ENCODE data around the gene OSGIN1.

The OSGIN1 gene

GRCh38 chr16:83978401-83978904, 25.4 kb downstream of the OSGIN1 start:
- TF ChIP-seq CTCF (IDR thresholded peaks at IDR 0.05; ENCODE audit: low read depth, low read length) (no peak), EZH2phosphoT487 (IDR thresholded peaks at IDR 0.05; ENCODE audit: low read depth) (no peak)
- Histone ChIP-seq H2AFZ (ENCODE audit: low read depth, low read length) (no peak overlapping the region), H3K9ac (ENCODE audit: low read length) (no peak overlapping the region), H3K27me3 (ENCODE audit: low read depth, low read length) (no peaks in the 10 kb centered on the region), H3K4me1 (ENCODE audit: low read length) (no peaks in the 10 kb centered on the region), H3K4me3 (ENCODE audit: low read length) (no peak overlapping the region), H3K4me2 (ENCODE audit: low read length) (no peak overlapping the region), H3K27ac (ENCODE audit: low read length) (no peak overlapping the region), H3K9me3 (ENCODE audit: insufficient read depth, low read length) (no peaks in the 10 kb centered on the region), H3K79me2 (ENCODE audit: low read length) (no peaks in the 10 kb centered on the region), H3K36me3 (replicated peaks; ENCODE audit: low read depth, low read length) (no peaks in the 10 kb centered on the region), H4K20me1 (ENCODE audit: insufficient read depth, low read length) (no peaks in the 10 kb centered on the region)

- TF ChIP-seq EZH2phosphoT487 (IDR thresholded peaks at IDR 0.05; ENCODE audit: low read depth), result no peak
- no peak for TF ChIP-seq CTCF (IDR thresholded peaks at IDR 0.05; ENCODE audit: low read depth, low read length)
- no peaks in the 10 kb centered on the region for H3K79me2 ChIP-seq (ENCODE audit: low read length)
Measured at GRCh38 chr16:83979441-83979840, 26.4 kb downstream of the OSGIN1 start.

GRCh38 chr16:83980794-83981193, 27.8 kb downstream of the OSGIN1 start:
- H3K27ac ChIP-seq (ENCODE audit: low read length), result no peak overlapping the region
- H4K20me1 ChIP-seq (ENCODE audit: insufficient read depth, low read length), result no peaks in the 10 kb centered on the region
- TF ChIP-seq EZH2phosphoT487 (IDR thresholded peaks at IDR 0.05; ENCODE audit: low read depth) (no peak), CTCF (IDR thresholded peaks at IDR 0.05; ENCODE audit: low read depth, low read length) (no peak)
- H3K36me3 ChIP-seq (replicated peaks; ENCODE audit: low read depth, low read length), result no peaks in the 10 kb centered on the region
- no peak overlapping the region for H3K4me2 ChIP-seq (ENCODE audit: low read length)
- no peaks in the 10 kb centered on the region for H3K4me1 ChIP-seq (ENCODE audit: low read length)
- H2AFZ ChIP-seq (ENCODE audit: low read depth, low read length), result no peak overlapping the region
- no peaks in the 10 kb centered on the region for H3K9me3 ChIP-seq (ENCODE audit: insufficient read depth, low read length)
- H3K79me2 ChIP-seq (ENCODE audit: low read length), result no peaks in the 10 kb centered on the region
- H3K27me3 ChIP-seq (ENCODE audit: low read depth, low read length), result no peaks in the 10 kb centered on the region
- no peak overlapping the region for H3K4me3 ChIP-seq (ENCODE audit: low read length)
- no peak overlapping the region for H3K9ac ChIP-seq (ENCODE audit: low read length)

More at GRCh38 chr16:83979441-83979840, 26.4 kb downstream of the OSGIN1 start:
- Histone ChIP-seq H2AFZ (ENCODE audit: low read depth, low read length) (no peak overlapping the region), H4K20me1 (ENCODE audit: insufficient read depth, low read length) (no peaks in the 10 kb centered on the region), H3K27ac (ENCODE audit: low read length) (no peak overlapping the region), H3K27me3 (ENCODE audit: low read depth, low read length) (no peaks in the 10 kb centered on the region), H3K36me3 (replicated peaks; ENCODE audit: low read depth, low read length) (no peaks in the 10 kb centered on the region), H3K4me2 (ENCODE audit: low read length) (no peak overlapping the region), H3K4me3 (ENCODE audit: low read length) (no peak overlapping the region), H3K9me3 (ENCODE audit: insufficient read depth, low read length) (no peaks in the 10 kb centered on the region), H3K4me1 (ENCODE audit: low read length) (no peaks in the 10 kb centered on the region), H3K9ac (ENCODE audit: low read length) (no peak overlapping the region)

- no peaks in the 10 kb centered on the region for H4K20me1 ChIP-seq (ENCODE audit: insufficient read depth, low read length)
- H3K36me3 ChIP-seq (replicated peaks; ENCODE audit: low read depth, low read length), result no peaks in the 10 kb centered on the region
- no peak overlapping the region for H3K27ac ChIP-seq (ENCODE audit: low read length)
- no peaks in the 10 kb centered on the region for H3K9me3 ChIP-seq (ENCODE audit: insufficient read depth, low read length)
- H3K9ac ChIP-seq (ENCODE audit: low read length), result no peak overlapping the region
- no peak overlapping the region for H3K4me3 ChIP-seq (ENCODE audit: low read length)
- no peaks in the 10 kb centered on the region for H3K4me1 ChIP-seq (ENCODE audit: low read length)
- no peaks in the 10 kb centered on the region for H3K79me2 ChIP-seq (ENCODE audit: low read length)
- H2AFZ ChIP-seq (ENCODE audit: low read depth, low read length), result no peak overlapping the region
- peaks cover 3% of the 10 kb centered on the region; the same call in 1 of the 2 replicates for H3K27me3 ChIP-seq (ENCODE audit: low read depth, low read length)
- no peak overlapping the region for H3K4me2 ChIP-seq (ENCODE audit: low read length)
- TF ChIP-seq EZH2phosphoT487 (IDR thresholded peaks at IDR 0.05; ENCODE audit: low read depth) (no peak), CTCF (IDR thresholded peaks at IDR 0.05; ENCODE audit: low read depth, low read length) (no peak)
Measured at GRCh38 chr16:83981799-83982198, 28.8 kb downstream of the OSGIN1 start.
